ENCODE measurements around the gene TBC1D3B.

- TF ChIP-seq CTCF (IDR thresholded peaks at IDR 0.05; ENCODE audit: extremely low read depth in 1 of 2, insufficient read depth in 1 of 2, low read depth in 1 of 2, low read length in 2 of 2) (no peak), POLR2A (IDR thresholded peaks at IDR 0.05; ENCODE audit: low read depth, low read length) (no peak), POLR2AphosphoS5 (IDR thresholded peaks at IDR 0.05; ENCODE audit: insufficient read depth, low read depth, low read length) (no peak)
Observed at GRCh38 chr17:36118477-36119353, 57.7 kb downstream of the TBC1D3B start.

Measured in endothelial cell of umbilical vein (primary cell).